HG03469 (cell line): ENCODE measurements around the gene RABGGTA.

Source experiments
- ATAC-seq: cut with Tn5 transposase; IDR thresholded peaks from one replicate; pipeline ENCODE4 v1.9.1; 2021; ENCODE audit warnings: mild to moderate bottlenecking, moderate library complexity, moderate number of reproducible peaks; ENCODE audit not compliant: unreplicated experiment

Gene RABGGTA

DNA sequence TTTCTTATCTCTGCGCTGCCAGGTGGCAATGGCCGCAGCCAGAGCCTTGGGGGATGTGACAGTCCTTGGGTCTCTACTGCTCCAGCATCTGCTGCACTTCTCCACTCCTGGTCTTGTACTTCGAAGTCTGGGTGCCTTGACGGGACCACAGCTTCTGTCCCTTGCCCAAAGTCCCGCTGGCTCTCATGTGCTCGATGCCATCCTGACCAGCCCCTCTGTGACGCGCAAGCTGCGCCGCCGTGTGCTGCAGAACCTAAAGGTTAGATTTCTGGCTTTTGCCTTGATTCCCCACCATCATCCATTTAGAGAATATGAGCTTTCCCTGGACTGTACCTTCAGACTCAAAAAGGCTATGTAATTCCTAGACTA, 32.6 kb upstream of the RABGGTA start:
- ATAC-seq: no peak

DNA sequence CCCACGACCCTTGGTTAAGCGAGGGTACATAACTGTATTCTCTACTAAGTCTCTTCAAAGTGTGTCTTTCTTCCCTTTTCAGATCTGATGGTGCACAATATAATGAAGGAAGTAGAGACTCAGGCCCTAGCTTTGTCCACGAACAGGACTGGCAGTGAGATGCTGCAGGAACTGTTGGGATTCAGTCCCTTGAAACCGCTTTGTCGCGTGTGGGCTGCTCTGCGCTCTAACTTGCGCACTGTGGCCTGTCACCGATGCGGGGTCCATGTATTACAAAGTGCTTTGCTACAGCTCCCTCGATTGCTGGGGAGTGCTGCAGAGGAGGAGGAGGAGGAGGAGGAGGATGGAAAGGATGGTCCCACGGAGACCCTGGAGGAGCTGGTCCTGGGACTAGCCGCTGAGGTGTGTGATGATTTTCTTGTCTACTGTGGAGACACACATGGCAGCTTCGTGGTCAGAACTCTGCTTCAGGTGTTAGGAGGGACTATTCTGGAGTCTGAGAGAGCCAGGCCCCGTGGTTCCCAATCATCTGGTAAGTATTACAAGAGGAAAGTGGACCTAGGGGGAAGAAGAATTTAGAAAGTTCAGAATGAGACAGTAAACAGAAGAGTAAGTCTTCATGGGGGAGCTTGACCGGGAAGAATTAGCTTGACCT, 29.1 kb upstream of the RABGGTA start:
- ATAC-seq: no peak

DNA sequence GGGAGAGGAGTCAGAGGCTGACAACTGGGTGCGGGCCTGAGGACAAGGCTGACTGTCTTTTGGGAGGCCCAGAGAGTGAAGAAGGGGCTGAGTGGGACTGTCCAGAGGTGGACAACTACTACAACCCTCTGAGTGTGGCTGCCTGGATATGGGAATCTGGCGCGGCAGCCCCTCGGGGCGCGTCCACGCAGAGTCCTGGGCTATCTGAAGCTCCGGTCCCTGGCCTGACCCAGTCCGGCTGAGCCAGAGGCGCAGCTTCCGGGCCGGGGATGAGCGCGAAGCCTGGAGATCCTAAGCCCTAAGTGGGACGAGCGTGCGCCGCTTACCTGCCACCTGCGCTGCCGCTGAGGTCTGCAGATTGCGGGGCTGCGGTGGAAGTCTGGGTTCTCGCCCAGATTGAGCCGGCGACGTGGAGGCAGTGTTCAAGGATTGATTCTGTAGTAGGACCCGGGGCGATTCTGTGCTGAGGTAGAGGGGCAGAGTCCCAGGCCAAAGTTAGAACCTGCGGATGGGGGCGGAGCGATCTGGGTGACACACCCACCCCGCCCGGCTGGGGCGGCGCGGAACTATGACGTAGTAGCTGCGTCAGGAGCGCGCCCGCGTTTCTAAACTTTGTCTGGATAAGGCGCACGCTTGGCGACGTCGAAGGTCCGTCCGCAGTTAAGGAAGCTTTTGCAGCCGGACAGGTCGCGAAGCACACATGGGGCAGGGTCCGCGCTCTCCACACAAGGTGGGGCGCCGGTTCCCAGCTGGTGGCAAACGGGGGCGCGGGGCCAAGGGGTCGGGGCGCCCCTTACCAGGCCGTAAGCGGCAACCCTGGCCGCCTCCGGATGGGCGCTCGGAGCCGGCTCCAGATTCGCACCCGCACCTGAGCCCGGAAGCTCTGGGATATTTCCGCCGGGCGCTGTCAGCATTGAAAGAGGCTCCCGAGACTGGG, 28.1 kb upstream of the RABGGTA start, which contains the start of the genes DHRS1 and NOP9:
Gene DHRS1, minus strand, starts transcription at position 526 of the 937 bp plus-strand sequence. CDS start 674 bp downstream, outside the sequence.
Gene NOP9, plus strand, starts transcription at position 596 of the 937 bp plus-strand sequence. Its CDS starts 105 bp downstream, at position 701.
- ATAC-seq: peak; percentile 45

DNA sequence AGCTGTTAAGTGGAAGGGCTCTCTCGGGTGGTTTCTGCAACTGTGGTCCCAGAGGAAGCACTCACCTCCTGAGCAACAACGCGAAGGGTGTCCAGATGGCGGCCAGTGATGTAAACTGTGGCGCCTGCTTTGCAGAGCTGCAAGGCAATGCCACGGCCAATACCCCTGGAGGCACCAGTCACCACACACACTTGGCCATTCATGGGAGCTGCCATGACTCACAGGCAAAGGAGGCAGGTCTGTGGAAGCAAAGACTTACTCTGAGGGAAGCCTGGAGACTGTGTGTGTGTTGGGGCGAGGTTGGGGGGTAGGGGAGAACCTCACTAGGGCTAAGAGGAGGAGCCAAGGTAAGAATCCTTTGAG, 27.5 kb upstream of the RABGGTA start:
- no peak for ATAC-seq

- ATAC-seq: peak; percentile 8
These were observed 26.0 kb upstream of the RABGGTA start for GRCh38 chr14:24297190-24297964.

DNA sequence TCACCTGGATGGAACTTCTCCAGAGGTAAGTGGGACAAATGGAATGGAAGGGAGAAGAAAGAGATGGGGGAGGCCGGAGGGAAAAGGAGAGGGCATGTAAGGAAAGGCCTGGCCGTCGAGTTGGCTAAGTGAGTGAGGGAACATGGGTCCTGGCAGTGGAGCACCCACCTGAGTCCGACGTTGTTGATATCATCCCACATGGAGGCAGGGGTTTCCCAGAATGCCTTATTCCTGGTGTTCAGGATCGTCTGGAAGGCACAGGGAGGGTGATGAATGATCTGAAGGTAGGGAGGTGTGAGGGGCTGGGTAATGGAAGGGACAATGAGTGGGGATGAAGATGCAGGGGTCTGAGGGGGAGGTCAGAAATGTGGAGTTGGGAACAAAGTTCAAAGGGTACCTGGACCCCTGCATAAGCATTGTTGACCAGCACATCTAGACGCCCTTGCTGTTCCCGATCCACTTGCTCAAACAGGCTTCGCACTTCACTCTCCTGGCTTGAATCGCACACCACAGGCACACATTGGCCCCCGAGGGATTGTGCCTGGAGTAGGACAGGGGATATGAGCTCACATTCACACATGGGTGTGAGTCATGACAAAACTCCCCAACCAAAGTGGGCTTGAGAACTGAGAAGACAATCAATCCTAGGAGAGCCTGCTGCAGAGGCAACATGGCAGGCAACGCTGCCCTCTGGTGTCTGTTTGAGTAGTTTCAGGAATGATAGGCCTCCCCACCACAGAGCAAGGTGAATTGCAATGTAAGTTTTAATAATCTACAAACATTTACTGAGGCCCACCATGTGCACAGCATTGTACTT, 25.2 kb upstream of the RABGGTA start:
- peak; percentile 44 for ATAC-seq

DNA sequence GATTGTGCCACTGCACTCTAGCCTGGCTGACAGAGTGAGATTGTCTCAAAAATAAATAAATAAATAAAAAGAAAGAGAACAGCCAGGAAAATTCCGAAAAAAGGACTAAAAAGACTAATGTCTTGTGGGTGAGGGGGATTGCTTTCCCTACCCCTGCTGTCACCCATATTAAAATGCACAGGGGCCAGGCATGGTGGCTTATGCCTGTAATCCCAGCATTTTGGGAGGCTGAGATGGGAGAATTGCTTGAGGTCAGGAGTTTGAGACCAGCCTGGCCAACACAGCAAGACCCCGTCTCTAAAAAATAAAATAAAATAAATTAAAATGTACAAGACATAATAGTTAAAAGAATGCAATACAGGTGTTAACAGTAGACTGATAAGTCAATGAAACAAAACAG, 22.1 kb upstream of the RABGGTA start:
- ATAC-seq: no peak

GRCh38 chr14:24292118-24292807, 20.9 kb upstream of the RABGGTA start:
- ATAC-seq: no peak

- no peak for ATAC-seq
These were observed 20.2 kb upstream of the RABGGTA start for GRCh38 chr14:24291446-24292117.

DNA sequence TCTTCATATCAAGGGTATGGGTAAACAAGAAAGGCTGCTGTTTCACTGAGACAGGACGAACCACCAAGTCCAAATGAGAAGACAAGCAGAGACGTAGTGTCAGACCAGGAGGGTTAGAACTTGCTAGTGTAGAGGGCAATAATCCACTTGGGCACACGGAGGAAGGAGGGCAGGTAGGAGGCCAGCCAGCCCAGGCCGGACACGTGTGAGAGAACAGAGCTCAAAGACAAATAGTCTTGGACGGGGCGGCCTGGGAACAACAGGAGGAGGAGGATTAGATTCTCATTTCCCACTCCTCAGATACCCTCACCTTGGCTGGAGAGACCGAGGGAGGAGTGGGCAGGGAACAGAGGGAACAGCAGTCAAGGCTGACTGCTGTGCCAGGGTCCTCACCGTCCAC, 19.3 kb upstream of the RABGGTA start:
- no peak for ATAC-seq

DNA sequence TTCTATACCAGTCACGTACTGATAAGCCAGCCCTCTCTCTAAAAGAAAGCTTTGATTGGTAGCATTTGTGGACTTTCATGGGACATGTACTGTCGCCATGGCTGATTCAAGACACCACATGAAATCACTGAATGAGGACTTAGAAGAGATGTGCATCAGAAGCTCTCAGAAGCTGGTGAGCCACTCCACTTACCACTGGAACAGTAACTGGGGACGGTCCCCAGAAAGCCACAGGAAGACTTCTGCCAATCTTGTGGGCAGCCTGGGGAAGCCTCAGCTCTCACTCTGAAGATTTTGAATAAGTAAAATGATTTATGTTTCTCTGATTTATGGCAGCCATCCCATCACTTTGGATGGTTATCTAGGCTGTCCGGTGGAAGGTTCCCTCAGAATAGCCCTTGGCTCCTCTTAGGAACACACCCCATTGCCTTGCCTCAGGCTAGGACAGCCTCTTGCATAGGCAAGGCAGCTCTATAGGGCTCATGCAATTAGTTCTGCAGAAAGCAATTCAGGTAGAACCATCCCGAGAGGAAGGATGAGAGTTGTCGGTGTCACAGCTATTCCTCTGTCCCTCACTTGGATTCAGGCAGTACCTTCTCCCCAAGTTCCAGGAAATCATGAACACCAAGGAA, 18.4 kb upstream of the RABGGTA start:
- no peak for ATAC-seq

DNA sequence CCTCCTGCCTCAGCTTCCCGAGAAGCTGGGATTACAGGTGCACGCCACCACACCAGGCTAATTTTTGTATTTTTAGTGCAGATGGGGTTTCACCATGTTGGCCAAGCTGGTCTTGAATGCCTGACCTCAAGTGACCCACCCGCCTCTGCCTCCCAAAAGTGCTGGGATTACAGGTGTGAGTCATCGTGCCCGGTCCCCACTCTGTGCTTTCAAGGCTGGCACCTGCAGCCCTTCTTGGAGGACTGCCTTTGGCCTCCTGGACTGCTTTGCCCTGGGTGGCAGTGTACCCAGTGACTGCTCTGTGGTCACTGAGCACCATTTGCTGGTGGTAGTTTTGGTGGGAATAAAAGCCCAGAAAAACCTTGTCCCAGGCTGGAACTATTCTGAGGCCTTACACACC, 15.6 kb upstream of the RABGGTA start:
- ATAC-seq: no peak

GRCh38 chr14:24285351-24285750, 14.0 kb upstream of the RABGGTA start:
- ATAC-seq: no peak

DNA sequence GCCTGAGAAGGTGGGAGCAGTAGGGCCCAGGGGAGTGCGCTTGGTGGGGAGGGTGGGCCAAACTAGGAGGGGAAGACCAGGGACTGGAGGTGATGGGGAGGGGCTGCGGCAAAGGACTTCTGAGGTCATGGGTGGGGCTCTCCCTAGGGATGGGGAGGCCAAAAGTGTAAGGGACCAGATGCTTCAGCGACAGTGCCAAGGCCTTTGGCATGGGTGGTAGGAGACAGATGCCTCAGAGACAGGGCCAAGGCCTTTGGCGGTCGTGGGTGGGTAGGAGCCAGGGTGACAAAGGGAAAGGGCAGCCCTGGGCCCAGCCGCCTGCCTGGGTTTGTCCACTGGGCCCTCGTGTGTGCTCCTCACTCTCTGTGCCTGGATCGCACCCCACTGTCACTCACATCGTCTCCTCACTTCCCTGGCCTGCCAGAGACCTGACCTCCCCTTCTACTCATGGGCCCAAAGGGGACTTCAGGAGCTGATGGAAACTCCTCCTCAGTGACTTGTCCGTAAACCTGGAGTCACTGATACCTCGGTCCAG, 13.2 kb upstream of the RABGGTA start:
- ATAC-seq: no peak

DNA sequence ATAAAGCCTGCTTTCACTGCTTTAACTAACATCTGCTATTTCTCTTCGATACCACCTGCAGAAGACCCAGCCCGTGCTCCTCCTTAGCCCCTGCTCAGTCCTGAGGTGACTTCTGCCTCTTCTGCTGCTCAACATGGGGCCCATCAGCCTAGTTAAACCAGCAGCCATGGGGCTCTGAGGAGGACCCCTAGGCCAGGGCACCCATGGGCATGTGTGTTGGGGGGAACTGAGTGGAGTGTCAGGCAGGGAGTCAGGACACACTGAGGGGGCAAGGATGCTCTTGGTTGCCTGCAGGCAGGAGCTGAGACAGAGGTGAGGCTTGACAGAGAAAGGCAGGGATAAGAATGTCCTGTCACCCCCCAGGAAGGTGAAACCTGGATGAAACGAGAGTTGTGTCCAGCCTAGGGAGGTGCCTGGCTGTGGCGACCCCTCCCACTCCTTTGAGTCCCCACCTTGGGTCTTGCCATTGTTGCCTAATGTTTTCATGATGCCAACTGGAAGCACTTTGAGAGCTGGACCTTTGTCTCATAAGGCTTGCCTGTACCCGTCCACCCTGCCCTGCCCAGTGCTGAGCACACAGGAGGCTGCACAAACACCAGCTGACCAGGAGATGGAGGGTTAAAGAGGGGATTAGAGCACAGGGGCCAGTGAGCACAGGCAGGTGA, 12.5 kb upstream of the RABGGTA start:
- no peak for ATAC-seq

DNA sequence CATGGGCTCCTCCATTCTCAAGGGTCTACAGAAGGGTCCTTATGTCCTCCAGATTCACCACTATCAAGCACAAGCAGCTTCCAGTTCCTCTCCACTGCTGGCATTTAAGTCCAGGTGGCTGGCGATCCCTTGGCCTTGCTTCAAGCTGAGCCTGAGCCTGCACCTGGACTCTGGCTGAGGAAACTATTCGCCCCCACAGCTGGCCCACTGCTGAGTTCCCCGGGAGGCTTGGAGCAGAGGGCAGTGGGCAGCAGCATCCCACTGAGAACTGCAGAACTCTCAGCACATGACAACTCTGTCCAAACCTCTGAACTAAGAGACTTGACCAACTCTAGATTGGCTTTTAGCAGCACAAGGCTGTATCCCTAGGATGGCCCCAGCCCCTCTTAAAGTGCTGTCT, 11.3 kb upstream of the RABGGTA start:
- ATAC-seq: no peak

DNA sequence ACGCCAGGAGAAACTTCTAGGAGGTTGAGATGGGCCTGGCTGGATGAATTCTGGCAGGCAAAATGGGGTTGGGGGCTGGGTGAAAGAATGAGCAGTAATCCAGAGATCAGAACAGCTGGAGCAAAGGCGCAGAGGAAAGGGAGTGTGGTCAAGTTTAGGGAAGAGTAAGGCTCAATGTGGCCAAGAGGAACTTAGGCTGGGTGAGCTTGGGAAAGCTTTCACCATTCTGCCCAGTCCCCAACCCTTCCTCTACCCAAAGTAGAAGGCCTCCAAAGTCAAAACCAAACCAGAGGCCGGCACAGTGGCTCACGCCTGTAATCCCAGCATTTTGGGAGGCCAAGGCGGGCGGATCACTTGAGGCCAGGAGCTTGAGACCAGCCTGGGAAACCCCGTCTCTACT, 10.2 kb upstream of the RABGGTA start:
- ATAC-seq: no peak
